HepG2 (cell line): Measurements from ENCODE around the gene PPM1E. TPM values are rescaled to one million over a fixed set of nuclear protein-coding genes. Genes with fewer than 3 reads are reported as not detected.

ENCODE experiments used
- HDAC2 ChIP-seq: sonication (generic); formaldehyde crosslinking; IDR thresholded peaks from 2 replicates; pipeline ENCODE4 v1.4.0; 2020; ENCODE audit warnings: missing genetic modification reagents
- HMGA1 ChIP-seq: sonication (generic); formaldehyde crosslinking; conservative IDR thresholded peaks from 2 replicates; pipeline ENCODE4 v1.4.0; 2020; ENCODE audit warnings: missing genetic modification reagents
- IRX3 ChIP-seq: sonication (generic); formaldehyde crosslinking; IDR thresholded peaks from 2 replicates; pipeline ENCODE4 v1.8.1; 2023; ENCODE audit warnings: mild to moderate bottlenecking, low read depth, missing genetic modification reagents, borderline replicate concordance
- MIER2 ChIP-seq: IDR thresholded peaks from 2 replicates; pipeline ENCODE4 v1.6.1; 2016; ENCODE audit warnings: missing biosample characterization, missing genetic modification reagents
- MTERF4 ChIP-seq: sonication (generic); formaldehyde crosslinking; IDR thresholded peaks from 2 replicates; pipeline ENCODE4 v1.8.0; 2023; ENCODE audit warnings: mild to moderate bottlenecking, missing genetic modification reagents
- MTF2 ChIP-seq: sonication (generic); formaldehyde crosslinking; IDR thresholded peaks from 2 replicates; pipeline ENCODE4 v1.5.0; 2020; ENCODE audit warnings: missing genetic modification reagents, borderline replicate concordance
- RFXANK ChIP-seq: IDR thresholded peaks from 2 replicates; pipeline ENCODE4 v1.6.1; 2016
- RORA ChIP-seq: sonication (generic); formaldehyde crosslinking; IDR thresholded peaks from 2 replicates; pipeline ENCODE4 v1.5.0; 2020; ENCODE audit warnings: mild to moderate bottlenecking, missing genetic modification reagents, moderate library complexity
- SAP130 ChIP-seq: IDR thresholded peaks from 2 replicates; pipeline ENCODE4 v1.6.1; 2016; ENCODE audit warnings: low read depth
- TBX3 ChIP-seq: fragments of 450-650 bp; IDR thresholded peaks from 2 replicates; pipeline ENCODE4 v1.6.1; 2017; ENCODE audit warnings: antibody characterized with exemption, mild to moderate bottlenecking, inconsistent platforms, borderline replicate concordance
- TP53 ChIP-seq: sonication (generic); formaldehyde crosslinking; conservative IDR thresholded peaks from 2 replicates; pipeline ENCODE4 v1.4.0; 2020; ENCODE audit warnings: missing genetic modification reagents
- ZBTB43 ChIP-seq: sonication (generic); formaldehyde crosslinking; conservative IDR thresholded peaks from 2 replicates; pipeline ENCODE4 v1.4.0; 2020; ENCODE audit warnings: missing genetic modification reagents
- ZBTB8A ChIP-seq: sonication (generic); formaldehyde crosslinking; IDR thresholded peaks from 2 replicates; pipeline ENCODE4 v1.4.0; 2020; ENCODE audit warnings: mild to moderate bottlenecking, low read depth, missing genetic modification reagents, borderline replicate concordance
- ZFAT ChIP-seq: sonication (generic); formaldehyde crosslinking; conservative IDR thresholded peaks from 2 replicates; pipeline ENCODE4 v1.8.1; 2023; ENCODE audit warnings: missing genetic modification reagents, inconsistent platforms
- ZHX1 ChIP-seq: sonication (generic); formaldehyde crosslinking; IDR thresholded peaks from 2 replicates; pipeline ENCODE4 v1.8.1; 2022; ENCODE audit warnings: low read depth, mild to moderate bottlenecking, missing genetic modification reagents
- ZMAT3 ChIP-seq: sonication (generic); formaldehyde crosslinking; conservative IDR thresholded peaks from 2 replicates; pipeline ENCODE4 v1.7.0; 2021; ENCODE audit warnings: missing genetic modification reagents
- ZNF12 ChIP-seq: sonication (generic); formaldehyde crosslinking; IDR thresholded peaks from 2 replicates; pipeline ENCODE4 v1.5.0; 2020; ENCODE audit warnings: missing genetic modification reagents
- ZNF317 ChIP-seq: sonication (generic); formaldehyde crosslinking; IDR thresholded peaks from 2 replicates; pipeline ENCODE4 v1.5.0; 2020; ENCODE audit warnings: mild to moderate bottlenecking, missing genetic modification reagents
- ZNF567 ChIP-seq: sonication (generic); formaldehyde crosslinking; IDR thresholded peaks from 2 replicates; pipeline ENCODE4 v1.8.1; 2023; ENCODE audit warnings: mild to moderate bottlenecking, missing genetic modification reagents, borderline replicate concordance
- polyA plus RNA-seq, 8 experiments: library from polyadenylated mRNA; depleted of rRNA in 3 of 8; stranded (reverse) in 7 of 8; unstranded in 1 of 8; fragments of >200 nt; fragmentation: Illumina TruSeq in 4 of 8; extraction: Trizol in 4 of 8; gene quantifications; 2 replicates each; pipeline versions ENCODE4 v1.2.1 to v1.2.3, GENCODE V29; 2011 to 2016; ENCODE audit warnings: low read depth in 4 of 8, missing spikeins in 1 of 8, mixed read lengths in 1 of 8; ENCODE audit not compliant: insufficient read depth in 1 of 8
- total RNA-seq, 5 experiments: library from RNA; depleted of rRNA; stranded (reverse); fragments of >200 nt; fragmentation: Illumina TruSeq; extraction: Trizol; gene quantifications; 2 replicates each; pipeline ENCODE4 v1.2.3, GENCODE V29; 2016; ENCODE audit warnings: low read depth in 1 of 5
- TF ChIP-seq, protein P1 (sequence below): sonication (generic); formaldehyde crosslinking; IDR thresholded peaks from 2 replicates; pipeline ENCODE4 v1.4.0; 2020; ENCODE audit warnings: missing genetic modification reagents, borderline replicate concordance
- TF ChIP-seq, protein P2 (sequence below): sonication (generic); formaldehyde crosslinking; IDR thresholded peaks from 2 replicates; pipeline ENCODE4 v1.5.0; 2020; ENCODE audit warnings: mild to moderate bottlenecking, missing genetic modification reagents

The PPM1E gene
- total and polyA plus RNA-seq, 2 of the 13 experiments (the other 11 are each of a cell fraction or from before 2014, with no cell fraction given): 0.15 TPM; not detected in 1

DNA sequence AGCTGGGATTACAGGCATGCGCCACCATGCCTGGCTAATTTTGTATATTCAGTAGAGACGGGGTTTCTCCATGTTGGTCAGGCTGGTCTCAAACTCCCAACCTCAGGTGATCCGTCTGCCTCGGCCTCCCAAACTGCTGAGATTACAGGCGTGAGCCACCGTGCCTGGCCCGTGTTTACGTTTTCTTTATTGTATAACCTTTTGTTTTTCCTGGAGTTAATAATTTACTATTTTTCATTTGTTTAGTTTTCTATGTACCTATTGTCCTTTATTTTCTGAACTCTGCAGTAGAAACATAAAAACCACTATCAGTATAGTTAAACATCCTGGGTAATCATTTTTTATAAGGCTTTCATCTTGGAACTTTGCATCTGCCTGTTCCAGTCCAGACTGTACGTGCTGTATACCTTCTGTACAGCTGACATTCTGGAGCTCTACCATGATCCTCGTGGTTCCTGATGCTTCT, 73.6 kb downstream of the PPM1E start (continued):
- no peak for TF ChIP-seq ZMAT3 (CRISPR knock-in tag)
- TF ChIP-seq SAP130: peak; percentile 67
- TF ChIP-seq, protein P1, sequence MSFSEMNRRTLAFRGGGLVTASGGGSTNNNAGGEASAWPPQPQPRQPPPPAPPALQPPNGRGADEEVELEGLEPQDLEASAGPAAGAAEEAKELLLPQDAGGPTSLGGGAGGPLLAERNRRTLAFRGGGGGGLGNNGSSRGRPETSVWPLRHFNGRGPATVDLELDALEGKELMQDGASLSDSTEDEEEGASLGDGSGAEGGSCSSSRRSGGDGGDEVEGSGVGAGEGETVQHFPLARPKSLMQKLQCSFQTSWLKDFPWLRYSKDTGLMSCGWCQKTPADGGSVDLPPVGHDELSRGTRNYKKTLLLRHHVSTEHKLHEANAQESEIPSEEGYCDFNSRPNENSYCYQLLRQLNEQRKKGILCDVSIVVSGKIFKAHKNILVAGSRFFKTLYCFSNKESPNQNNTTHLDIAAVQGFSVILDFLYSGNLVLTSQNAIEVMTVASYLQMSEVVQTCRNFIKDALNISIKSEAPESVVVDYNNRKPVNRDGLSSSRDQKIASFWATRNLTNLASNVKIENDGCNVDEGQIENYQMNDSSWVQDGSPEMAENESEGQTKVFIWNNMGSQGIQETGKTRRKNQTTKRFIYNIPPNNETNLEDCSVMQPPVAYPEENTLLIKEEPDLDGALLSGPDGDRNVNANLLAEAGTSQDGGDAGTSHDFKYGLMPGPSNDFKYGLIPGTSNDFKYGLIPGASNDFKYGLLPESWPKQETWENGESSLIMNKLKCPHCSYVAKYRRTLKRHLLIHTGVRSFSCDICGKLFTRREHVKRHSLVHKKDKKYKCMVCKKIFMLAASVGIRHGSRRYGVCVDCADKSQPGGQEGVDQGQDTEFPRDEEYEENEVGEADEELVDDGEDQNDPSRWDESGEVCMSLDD: no peak
- no peak for TF ChIP-seq ZNF317 (CRISPR knock-in tag)
- no peak for TF ChIP-seq HMGA1 (CRISPR knock-in tag)
- no peak for TF ChIP-seq ZNF567 (CRISPR knock-in tag)
- no peak for TF ChIP-seq IRX3 (CRISPR knock-in tag)
- TF ChIP-seq ZNF12: no peak
- TF ChIP-seq ZHX1 (CRISPR knock-in tag): no peak
- TF ChIP-seq ZBTB43: no peak
- TF ChIP-seq HDAC2: peak; percentile 81
- TF ChIP-seq, protein P2, sequence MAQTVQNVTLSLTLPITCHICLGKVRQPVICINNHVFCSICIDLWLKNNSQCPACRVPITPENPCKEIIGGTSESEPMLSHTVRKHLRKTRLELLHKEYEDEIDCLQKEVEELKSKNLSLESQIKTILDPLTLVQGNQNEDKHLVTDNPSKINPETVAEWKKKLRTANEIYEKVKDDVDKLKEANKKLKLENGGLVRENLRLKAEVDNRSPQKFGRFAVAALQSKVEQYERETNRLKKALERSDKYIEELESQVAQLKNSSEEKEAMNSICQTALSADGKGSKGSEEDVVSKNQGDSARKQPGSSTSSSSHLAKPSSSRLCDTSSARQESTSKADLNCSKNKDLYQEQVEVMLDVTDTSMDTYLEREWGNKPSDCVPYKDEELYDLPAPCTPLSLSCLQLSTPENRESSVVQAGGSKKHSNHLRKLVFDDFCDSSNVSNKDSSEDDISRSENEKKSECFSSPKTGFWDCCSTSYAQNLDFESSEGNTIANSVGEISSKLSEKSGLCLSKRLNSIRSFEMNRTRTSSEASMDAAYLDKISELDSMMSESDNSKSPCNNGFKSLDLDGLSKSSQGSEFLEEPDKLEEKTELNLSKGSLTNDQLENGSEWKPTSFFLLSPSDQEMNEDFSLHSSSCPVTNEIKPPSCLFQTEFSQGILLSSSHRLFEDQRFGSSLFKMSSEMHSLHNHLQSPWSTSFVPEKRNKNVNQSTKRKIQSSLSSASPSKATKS (CRISPR knock-in tag): no peak
- TF ChIP-seq TBX3: no peak
- no peak for TF ChIP-seq ZFAT (CRISPR knock-in tag)
- TF ChIP-seq RORA (CRISPR knock-in tag): no peak
- TF ChIP-seq MIER2 (CRISPR knock-in tag): no peak
- no peak for TF ChIP-seq MTF2 (CRISPR knock-in tag)
- TF ChIP-seq RFXANK (CRISPR knock-in tag): no peak
- no peak for TF ChIP-seq ZBTB8A (CRISPR knock-in tag)
- TF ChIP-seq MTERF4 (CRISPR knock-in tag): no peak
- no peak for TF ChIP-seq TP53
